HG03378 (cell line): ENCODE results near the gene POMC.
"Not testable (repeated sequence)": the region's sequence is repeated elsewhere in the genome, so short reads cannot be mapped to it uniquely, and the experiment has no call there.

Experiments used
- ATAC-seq: cut with Tn5 transposase; IDR thresholded peaks from one replicate; pipeline ENCODE4 v1.9.1; 2021; ENCODE audit warnings: mild to moderate bottlenecking, moderate library complexity; ENCODE audit not compliant: unreplicated experiment

The POMC gene

DNA sequence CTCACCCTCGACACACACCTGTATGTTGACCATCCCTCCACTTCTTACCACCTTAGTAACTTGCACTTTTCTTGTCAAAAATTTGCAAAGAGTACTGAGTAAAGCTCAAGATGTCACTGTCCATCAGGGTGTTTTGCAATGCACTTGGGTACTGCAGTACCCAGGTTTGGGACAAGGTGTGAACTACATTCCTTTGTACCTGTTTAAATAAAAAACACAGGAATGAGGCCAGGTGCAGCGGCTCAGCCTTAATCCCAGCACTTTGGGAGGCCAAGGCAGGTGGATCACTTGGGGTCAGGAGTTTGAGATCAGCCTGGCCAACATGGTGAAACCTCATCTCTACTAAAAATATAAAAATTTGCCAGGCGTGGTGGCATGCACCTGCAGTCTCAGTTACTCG lies 27.8 kb downstream of the POMC start:
- ATAC-seq = not testable (repeated sequence)

DNA sequence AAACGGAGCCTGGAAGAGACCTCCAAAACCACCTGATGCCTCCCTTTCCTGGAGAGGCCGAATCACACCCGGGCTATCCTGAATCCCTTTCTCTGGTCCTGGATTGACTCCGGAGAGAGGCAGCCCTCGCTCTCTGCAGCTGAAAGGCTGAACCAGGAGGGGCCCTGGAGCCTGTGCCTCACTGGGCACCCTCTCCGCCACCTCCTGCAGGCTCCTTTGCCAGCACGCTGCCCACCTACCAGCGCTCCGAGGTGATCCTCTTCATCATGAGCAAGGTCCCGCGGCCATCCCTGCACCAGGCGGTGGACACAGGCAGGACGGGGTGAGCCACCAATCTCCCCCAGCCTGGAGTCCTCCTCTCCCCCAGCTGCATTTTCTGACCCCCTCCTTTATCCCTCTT lies 35.7 kb downstream of the POMC start:
- ATAC-seq = no peak

DNA sequence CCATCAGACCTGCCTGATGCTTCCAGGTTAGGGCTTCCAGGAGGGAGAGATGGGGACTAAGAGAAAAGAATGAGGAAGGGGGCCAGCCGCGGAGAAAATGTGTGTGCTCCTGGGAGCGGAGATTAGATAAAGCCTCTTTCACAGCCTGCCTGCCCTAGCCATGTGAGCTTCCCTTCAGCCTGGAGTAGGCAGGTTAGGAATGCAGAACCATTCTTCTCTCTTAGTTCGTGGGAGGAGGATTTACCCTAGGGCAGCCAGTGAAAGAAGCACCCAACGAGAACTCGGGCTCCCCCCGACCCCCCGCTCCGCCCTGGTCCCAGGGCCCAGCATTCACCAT lies 36.1 kb downstream of the POMC start:
- no peak for ATAC-seq

DNA sequence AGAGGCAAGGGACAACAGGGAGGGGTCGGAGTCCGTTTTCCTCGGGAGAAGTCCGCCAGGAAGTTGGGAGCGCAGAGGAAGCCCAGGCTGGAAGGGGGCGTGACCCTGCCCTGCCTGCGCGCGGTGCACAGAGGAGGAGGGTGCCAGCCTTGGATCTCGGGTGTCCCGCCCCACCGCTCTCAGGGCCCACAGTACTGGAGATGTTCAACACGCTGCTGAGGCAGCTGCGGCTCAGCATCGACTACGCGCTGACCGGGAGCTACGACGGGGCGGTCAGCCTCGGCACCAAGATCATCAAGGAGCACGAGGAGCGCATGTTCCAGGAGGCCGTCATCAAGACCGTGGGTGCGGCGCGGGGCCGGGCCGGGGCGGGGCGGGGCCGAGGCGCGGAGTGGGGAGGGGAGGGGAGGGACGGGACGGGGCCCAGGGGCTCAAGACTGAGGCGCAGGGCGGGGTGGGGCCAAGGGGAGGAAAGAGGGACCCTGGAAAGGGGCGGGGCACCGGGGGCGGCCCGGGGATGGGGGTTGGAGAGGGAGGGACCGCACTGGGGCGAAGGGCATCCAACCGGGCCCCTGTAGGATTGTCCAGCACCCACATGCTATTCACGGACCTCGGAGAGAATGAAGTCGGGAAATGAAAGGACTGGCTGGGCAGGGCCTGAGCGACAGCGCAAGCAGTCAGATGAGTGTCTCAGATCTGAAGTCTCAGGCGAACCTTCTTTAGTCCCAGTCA lies 36.6 kb downstream of the POMC start:
- no peak for ATAC-seq

DNA sequence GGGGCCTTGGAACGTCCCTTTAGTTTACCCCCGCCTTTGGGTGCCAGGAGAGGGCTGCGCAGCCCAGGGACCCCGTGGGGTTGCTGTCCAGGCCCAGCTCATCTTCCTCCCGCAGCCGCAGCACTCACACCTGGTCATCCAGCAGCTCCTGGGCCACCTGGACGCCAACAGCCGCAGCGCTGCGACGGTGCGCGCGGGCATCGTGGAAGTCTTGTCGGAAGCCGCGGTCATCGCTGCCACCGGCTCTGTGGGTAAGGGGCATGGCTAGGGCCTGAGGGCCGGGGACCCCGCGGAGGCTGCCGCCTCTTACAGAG lies 37.2 kb downstream of the POMC start:
- no peak for ATAC-seq

DNA sequence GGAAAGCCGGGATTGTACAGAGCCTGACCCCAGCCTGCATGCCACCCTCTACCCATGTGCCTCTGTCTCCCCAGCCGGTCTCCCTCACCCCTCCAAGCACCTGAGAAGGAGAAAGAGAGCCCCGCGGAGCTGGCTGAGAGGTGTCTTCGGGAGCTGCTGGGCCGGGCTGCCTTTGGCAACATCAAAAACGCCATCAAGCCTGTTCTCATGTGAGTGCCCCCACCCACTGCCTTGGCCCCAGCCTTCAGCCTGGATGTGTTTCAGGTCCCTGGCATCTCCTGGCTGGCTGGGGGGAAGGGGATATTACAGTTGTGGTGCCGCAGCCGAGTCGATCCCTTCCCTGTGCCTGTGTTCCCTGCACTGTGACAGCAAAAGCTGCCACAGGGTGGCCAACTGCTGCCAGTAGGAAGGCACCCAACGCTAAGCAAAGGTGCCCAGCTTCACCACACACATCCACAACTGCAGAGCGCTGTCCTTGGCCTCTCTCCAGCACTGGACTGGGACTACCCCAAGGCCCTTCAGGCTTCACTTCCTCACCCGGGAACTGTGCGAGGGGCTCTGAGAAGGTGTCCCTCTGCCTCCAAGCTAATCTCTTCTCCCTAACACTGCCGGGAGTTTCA lies 38.4 kb downstream of the POMC start:
- no peak for ATAC-seq

DNA sequence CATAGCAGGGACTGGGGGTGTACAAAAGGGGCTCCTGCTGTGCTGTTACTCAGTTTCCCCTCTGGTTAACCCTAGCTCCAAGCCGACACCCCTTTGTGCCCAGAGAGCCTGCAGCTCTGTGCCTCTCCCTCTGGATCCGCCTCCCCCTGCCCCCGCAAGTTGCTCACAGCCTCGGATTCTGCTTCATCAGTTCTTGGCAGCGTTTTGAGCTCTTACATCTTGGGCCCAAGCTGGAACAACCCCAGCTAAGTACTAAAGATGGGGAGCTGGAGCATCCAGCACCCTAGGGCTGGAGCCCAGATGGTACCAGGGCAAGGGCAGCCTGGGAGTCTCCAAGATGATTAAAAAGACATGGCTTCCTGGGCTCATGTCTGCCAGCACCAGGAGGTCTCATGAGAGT lies 40.7 kb downstream of the POMC start:
- no peak for ATAC-seq

DNA sequence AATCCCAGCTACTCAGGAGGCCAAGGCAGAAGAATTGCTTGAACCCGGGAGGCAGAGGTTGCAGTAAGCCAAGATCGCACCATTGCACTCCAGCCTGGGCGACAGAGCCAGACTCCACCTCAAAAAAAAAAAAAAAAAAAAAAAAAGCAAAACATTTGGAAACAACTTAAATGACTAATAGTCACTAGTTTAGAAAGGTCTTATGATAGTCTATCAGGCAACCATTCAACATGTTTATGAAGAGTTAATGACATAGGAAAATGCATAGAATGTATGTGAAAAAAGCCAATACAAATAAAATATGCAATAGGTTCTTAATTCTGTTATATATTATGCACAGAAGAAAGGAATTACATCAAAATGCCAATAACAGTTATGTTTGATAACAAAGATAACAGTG lies 41.3 kb downstream of the POMC start:
- not testable (repeated sequence) for ATAC-seq

DNA sequence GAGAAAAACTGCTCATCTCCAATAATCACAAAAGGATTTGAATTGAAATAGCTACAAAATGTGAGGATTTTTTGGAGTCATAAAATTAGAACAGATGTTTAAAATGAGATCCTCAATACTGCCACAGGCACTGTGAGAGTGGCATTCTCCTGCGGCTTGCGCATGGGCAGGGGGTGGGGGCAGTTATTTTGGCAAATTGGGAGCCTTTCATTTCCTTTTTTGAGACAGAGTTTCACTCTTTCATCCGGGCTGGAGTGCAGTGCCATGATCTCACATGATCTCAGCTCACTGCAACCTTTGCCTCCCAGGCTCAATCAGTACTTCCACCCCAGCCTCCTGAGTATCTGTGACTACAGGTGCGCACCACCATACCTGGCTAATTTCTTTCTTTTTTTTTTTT lies 42.4 kb downstream of the POMC start:
- no peak for ATAC-seq

DNA sequence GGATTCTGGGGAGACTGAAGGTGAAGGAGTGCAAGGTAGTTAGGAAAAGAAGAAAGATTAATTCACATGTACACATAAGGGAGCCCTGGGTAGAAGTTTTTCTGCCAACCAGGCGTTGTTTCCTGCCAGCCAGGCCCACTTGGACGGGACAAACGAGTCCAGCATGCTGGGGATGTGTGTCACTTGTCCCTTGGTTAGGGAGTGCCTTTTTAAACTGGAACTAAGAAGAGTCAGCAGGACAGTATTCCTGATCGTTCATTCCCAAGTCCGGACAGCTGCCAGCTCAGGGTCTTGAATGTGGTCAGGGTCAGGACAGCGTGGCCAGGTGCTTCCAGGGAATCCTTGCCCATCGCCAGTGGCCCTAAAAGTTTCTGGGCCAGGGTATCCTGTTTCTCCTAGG lies 43.2 kb downstream of the POMC start:
- no peak for ATAC-seq

DNA sequence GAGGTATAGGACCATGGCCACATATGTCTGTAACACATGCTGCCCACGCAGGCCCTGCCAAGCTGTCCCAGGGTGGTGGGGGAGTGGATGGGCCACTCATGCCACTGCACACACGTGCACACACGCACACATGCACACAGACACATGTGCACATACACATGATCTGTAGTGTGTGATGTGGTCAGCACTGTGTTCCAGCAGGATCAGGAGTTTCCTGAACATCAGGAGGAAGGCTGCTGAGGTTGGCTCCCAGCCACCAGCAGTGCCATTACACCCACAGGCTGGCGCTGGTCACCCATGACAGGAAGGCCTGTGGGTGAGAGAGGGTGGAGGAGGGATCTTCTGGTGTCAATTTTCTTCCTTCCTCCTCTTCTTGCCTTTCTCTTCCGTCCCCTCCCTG lies 44.7 kb downstream of the POMC start:
- no peak for ATAC-seq

DNA sequence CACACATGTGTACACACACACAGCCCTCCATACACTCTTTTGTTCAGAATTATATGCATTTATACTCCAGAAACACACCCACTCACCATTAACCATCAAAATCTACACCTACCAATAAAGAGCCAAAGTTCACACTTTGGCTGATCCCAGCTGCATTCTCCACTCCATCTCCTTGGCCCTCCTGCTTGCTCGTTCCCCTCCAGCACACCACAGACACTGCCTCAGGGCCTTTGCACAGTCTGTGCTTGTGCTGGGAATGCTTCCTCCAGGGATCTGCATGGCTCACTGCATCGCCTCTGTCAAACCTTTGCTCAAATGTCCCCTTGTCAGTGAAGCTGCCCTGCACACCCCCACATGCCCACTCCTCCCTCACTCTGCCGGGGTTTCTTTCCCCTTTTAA lies 46.0 kb downstream of the POMC start:
- ATAC-seq = no peak

DNA sequence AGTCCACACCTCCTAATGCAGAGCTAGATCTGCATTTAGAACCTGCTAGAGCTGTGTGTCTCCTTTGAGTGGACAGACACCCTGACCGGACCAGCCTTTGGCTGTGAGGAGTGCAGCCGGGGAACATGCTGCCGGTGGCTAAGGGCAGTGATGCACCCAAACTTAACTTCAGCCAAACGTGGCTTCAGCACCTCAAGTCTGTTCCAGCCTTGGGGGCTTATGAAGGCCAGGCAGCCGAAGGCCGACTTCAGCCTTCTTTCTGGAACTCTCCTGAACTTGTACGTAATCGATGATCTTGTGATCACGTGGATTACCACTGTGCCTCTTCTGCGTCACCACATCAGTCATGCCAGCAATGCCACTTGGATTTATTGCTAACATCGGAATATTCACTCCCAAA lies 49.1 kb downstream of the POMC start:
- no peak for ATAC-seq

DNA sequence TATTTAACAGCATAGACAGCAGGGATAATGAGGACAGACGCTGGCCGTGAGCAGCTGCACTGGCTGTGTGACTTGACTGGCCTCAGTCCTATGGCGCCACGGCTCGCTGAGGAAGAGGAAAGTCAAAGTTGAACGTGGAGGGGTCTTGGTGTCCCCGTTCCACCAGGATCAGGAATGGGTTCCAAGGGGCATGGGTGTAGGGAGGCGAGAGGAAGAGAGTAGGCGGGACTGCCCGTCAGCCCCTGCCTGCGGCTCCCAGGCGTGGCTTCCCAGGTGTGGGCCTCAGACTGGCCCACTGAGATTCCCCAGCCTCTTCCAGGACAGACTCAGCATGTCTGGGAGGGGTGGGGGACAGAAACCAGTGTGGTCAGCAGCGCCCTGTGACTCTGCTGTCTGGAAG lies 51.4 kb downstream of the POMC start:
- ATAC-seq = no peak

DNA sequence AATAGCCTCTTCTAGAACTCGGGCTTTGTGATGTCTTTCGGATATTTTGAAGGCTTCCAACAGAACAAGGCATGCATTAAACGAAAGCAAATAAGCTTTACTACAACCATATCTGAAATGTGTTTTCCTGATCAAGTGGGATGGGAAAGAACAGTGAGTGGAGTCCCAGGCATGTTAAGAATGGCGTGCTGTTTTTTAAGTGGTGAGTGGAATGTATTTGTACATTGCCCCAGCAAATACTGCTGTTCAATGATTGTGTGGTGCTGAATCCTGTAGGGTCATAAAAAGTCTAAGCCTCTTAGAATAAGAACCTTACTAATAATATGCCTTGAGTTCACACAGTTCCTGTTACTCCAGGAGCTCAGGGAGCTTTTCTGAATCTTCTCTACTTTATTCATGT lies 52.5 kb downstream of the POMC start:
- no peak for ATAC-seq

DNA sequence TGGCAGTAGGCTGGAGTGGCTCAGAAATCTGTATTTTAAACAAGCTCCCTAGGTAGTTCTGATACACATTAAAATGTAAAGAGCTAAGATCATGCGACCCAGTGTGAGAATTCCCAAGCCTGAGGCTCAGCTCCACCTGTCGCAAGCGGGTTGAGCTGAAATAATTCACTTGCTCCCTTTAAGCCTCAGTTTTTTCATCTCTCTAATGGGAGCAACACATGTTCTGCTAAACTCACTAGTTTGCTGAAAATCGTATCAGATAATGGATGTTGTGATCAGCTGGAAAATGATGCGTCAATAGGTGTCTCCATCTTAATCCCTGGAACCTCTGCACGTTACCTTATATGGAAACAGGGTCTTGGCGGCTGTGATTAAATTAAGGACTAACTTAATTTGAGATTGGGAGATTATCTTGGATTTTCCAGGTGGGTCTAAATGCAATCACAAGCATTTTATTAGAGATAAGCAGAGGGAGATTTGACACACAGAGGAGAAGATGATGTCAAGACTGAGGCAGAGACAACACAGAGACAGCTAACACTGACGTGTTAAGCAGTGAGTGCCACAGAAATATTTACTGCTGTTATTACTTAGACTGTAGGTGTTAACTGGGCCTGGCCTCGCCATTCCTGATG lies 53.0 kb downstream of the POMC start:
- no peak for ATAC-seq

DNA sequence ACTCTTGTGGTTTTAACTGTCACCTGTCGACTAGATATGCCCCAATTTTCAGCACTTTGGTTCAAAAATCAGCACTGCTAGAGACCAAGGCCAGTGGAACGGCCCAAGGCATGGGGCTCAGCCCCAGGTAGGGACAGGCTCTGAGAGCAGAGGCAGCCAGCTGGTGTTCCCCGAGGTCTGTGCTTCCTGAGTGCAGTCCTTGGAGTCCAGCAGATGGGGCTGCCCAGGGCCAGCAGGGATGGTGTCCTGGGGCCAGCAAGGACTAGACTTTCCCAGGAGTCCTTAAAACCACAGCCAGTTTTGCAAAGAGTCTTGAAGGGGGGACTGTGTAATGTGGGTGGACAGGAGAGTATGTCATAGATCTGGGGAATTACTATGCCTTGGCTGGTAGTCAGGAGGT lies 56.3 kb downstream of the POMC start:
- no peak for ATAC-seq
